ENCODE data around the gene FAM89A.

Gene FAM89A

DNA sequence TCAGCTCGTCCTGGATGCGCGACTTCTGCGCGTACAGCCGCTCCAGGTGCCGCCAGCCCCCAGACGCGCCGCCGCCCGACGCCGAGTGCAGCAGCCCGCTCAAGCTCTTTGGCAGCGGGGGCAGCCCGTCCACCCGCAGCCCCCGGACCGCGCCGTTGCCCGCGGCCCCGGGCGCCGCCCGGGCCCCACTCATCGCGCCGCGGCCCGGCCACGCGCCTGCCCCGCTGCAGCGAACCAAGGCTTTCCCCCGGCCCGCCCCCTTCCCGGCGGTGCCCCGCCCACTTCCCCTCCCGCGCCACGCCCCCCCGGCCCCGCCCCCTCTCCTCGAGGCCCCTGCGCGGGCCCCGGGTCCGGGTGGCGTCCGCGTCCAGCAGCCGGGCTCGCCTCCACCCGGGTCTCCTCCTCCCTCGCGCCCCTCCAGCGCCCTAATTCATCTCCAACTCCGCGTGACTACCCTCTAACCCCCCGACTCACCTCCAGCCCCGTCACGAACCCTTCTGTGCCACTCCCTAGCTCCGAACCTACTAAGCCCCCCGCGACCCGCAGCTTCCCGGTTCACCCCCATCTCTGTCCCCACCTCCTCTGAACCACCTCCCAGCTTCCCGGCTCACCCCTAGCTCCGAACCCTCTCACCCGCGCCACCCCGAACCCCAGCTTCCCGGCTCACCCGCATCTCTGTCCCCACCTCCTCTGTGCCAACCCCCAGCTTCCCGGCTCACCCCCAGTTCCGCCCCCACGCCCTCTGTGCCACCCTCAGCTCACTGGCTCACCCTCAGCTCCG is at the start of gene FAM89A:
Gene FAM89A (minus strand): TSS at position 236 of the 781 bp plus-strand sequence. CDS start 43 bp downstream, at position 193.
- DNase-seq = peak; percentile 50 to 64 (median 56)

GRCh38 chr1:231084353-231084752 is 44.3 kb upstream of the FAM89A start:
- DNase-seq = no peak

GRCh38 chr1:231079163-231079562 is 39.1 kb upstream of the FAM89A start:
- DNase-seq = no peak

DNA sequence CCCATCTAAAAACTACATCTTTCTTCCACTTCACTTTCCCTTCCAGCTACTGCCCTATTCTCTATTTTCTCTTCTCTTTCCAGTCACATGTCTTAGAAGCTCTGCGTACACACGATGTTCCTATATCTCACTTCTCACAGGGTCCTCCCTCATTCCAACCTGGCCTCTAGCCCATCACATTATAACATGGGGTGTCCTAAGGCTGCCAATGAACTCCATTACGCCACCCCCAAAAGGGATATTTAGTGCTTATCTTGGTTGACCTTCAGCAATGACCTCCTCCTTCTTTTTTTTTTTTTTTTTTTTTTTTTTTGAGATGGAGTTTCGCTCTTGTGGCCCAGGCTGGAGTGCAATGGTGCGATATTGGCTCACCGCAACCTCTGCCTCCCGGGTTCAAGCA is 38.2 kb upstream of the FAM89A start:
- no peak for DNase-seq

DNA sequence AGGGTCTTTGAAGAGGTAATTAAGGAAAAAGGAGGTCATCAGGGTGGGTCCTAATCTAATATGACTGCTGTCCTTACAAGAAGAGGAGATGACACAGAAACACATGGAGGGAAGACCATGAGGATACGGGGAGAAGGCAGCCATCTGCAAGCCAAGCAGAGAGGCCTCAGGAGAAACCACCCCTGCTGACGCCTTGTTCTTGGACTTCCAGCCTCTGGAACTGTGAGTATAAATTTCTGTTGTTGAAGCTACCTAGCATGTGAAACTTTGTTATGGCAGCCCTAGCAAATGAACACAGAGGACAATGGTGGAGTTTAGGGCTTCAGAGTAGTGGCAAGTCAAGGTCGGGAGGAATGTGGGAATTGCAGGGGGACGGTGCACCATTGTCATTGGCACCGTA is 36.7 kb upstream of the FAM89A start:
- no peak for DNase-seq

GRCh38 chr1:231075497-231075896 is 35.4 kb upstream of the FAM89A start:
- DNase-seq = no peak

DNA sequence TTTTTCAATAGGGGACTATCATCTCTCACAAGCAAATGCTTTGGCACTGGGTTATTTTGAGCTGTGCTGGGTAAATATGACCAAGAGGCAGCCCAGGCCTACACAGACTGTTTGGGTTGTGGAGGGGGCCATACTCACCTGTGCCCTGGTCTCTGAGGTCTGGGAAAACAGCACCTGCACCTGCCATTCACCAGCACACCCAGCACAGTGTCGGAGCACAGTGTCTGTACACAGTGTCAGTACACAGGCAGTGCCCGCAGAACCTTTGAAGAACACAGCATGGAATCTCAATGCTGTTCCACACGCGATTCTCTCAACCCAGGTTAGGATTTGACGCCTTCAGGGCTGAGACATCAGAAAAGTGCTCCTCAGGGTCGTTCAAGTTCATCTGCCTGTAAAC is 35.0 kb upstream of the FAM89A start:
- DNase-seq = no peak

DNA sequence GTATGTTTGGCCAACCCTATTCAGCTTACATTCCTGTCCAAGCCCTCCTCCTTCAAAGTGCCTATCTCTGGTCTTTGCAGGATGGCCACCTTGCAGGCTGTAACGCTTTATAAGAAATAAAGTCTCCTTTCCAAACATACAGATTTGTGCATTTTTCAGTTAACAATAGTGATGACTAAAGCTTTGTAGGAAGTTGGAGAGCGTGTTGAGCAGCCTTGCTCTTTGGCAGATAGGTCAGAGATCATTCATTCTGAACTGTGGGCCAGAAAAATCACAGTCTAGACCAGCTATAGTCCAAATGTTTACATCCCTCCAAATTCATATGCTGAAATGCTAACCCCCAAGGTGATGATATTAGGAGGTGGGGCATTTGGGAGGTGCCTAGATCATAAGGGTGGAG is 34.0 kb upstream of the FAM89A start:
- DNase-seq = no peak

DNA sequence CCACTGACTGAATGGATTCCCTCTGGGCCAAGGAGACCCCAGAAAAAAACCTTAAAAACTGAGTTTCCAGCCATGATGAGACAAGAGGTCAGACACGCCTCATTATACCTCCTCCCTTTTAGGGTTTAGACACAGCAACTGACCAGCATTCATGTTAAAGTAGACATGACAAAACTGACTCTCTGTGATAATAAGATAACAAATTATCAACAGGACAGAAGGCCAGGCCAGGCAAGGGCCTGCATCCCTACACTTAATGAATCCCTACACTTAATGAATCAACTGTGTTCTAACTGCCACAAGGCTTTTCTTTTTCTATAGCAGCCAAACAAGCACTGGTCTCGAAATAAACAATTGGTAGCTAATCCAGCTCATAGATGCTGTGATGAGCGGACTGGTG is 33.3 kb upstream of the FAM89A start:
- DNase-seq = no peak

GRCh38 chr1:231072502-231073094 is 32.5 kb upstream of the FAM89A start:
- DNase-seq = no peak

DNA sequence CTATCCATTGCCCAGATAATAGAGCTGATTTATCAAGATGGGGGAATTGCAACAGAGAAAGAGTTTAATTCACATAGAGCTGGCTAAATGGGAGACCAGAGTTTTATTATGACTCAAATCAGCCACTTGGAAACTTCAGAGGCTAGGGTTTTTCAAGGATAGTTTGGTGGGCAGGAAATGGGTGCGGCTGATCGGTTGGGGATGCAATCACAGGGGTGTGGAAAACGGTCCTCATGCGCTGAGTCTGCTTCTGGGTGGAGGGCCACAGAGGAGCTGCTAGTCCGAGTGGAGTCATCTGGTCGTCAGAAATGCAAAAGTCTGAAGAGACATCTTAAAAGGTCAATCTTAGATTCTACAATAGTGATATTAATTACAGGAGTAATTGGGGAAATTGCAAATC is 32.0 kb upstream of the FAM89A start:
- DNase-seq = no peak

GRCh38 chr1:231070758-231071444 is 30.8 kb upstream of the FAM89A start:
- no peak for DNase-seq

- DNase-seq = no peak
Measured at GRCh38 chr1:231069333-231069732, 29.3 kb upstream of the FAM89A start.

DNA sequence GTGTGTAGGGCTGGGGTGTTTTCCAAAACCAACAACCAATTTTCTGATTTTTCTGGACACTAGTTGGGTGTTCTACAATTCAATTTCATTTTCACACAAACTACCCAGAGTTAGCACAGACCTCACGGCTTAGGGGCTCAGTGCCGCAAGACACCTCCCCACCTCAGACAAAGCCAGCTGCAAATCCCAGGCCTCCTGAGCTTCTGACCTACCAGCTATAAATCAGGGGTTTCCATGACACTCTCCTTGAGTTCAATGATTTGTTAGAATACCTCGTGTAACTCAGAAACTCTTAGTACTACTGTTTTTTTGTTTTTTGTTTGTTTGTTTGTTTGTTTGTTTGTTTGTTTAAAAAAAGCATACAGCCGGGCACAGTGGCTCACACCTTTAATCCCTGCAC is 28.7 kb upstream of the FAM89A start:
- no peak for DNase-seq

DNA sequence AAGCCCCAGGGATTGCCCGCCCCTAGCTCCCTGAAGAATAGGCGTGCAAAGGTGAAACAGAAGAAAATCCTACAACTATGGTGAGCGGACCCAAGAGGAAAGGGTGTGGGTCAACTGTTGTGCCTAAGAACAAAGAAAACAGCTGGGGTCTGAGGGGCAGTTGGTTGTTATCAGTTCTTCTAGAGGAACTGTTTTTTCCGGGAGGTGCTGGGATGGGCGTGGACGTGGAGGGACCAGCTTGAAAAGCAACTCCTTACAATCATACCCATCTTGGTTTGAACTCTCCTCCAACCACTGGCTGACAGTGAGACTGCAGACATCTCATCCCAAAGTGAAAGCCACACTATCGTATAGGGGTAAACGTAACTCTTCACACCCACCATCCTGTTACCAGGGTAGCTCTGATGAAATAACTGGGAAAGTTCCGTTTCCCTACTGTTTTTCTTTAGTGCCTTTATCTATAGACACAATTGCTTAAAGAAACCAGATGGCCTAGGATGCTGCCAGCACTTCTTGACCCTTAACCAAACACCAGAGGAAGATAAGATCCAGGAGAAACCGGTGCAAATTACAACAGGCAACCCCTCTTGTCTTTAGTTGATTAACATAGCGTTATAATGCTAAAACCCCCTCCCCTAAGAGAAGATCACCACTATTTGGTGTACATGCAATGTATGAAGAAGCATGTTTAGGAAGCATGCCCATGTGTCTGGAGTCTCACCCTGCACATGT is 25.6 kb upstream of the FAM89A start:
- no peak for DNase-seq

DNA sequence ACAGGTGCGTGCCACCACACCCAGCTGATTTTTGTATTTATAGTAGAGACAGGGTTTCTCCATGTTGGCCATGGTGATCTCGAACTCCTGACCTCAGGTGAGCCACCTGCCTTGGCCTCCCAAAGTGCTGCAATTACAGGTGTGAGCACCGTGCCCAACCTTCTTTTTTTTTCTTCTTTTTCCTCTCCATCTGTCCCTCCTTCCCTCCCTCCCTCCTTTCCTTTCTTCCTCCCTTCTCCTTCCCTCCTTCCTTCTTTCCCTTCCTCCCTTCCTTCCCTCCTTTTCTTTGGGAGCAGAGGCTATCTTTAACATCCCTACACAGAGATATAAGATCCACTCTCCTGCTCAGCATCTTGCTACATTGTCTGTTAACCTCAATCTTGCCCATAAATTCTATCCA is 24.4 kb upstream of the FAM89A start:
- DNase-seq = no peak

DNA sequence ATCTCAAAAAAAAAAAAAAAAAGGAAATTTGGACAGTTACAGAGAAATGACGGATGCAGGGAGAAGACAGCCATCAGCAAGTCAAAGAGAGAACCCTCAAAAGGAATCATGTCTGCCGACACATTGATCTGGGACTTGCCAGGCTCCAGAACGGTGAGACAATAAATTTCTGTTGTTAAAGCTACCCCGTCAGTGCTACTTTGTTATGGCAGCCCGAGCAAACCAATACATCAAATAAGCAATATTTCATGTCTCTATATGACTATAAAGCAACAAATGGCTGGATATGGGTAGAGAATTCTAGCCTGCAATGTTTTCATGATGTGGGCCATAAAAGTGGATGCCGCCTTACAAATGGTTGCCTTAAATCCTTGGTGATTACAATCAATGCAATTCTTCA is 23.3 kb upstream of the FAM89A start:
- DNase-seq = no peak

- no peak for DNase-seq
Measured at GRCh38 chr1:231062500-231063270, 22.6 kb upstream of the FAM89A start.

- no peak for DNase-seq
Measured at GRCh38 chr1:231059566-231060193, 19.6 kb upstream of the FAM89A start.

GRCh38 chr1:231058416-231059109 is 18.5 kb upstream of the FAM89A start:
- DNase-seq = no peak

- DNase-seq = no peak
Measured at GRCh38 chr1:231057410-231057809, 17.4 kb upstream of the FAM89A start.

GRCh38 chr1:231055271-231055670 is 15.2 kb upstream of the FAM89A start:
- DNase-seq = no peak
